Activated CD4-positive, alpha-beta T cell treated with anti-CD3 and anti-CD28 coated beads, Interleukin-10, Interleukin-2, amounts not matched to agents 100 ng/mL and 50 ng/mL, durations not matched to agents 16 hours and 8 hours (primary cell): ENCODE data around the gene RPRML.
"Not testable (repeated sequence)": the region's sequence is repeated elsewhere in the genome, so short reads cannot be mapped to it uniquely, and the experiment has no call there.

ENCODE experiments used
- DNase-seq: peaks from one replicate; pipeline ENCODE4 v3.0.0-alpha.2; 2020

The RPRML gene

DNA sequence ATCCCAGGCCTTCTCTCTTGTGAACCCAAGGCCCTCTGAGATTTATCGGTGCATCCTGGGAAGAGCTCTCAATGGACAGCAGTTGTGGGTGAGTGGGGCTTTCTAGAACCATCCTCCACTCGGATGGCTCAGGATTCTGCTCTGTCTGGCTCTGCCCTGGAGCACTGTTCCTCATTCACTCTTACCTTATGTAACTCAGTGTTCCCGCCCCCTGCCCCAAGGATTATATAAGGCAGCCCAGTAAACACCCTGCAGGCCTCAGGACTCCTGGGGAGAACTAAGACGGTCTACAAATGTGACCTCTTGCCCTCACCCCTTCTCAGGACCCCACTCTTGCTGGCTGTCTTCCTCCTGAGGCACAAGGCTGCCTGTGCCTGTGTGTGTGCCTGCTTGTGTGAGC lies 3.8 kb downstream of the RPRML start:
- no peak for DNase-seq

- no peak for DNase-seq
Observed at GRCh38 chr17:46974086-46974485, 5.0 kb downstream of the RPRML start.

DNA sequence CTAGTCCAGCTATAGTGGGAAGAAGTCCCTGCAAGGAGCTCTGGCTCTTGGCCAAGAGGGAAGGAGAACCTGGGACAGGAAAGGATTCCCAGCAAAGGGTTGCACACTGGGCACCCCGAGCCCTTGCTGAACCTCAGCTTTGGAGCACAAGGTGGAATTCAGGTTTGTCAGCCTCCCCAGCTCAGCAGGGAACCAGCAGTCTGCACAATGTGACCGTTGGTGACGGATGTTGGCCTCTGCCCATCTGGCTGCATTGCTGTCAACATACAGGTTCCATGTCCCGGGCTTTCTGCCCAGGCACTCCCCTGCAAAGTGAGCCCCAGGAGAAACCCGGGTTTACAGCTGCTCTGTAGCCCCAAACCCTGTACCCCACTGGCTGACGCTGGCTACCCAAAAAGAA lies 6.7 kb downstream of the RPRML start:
- no peak for DNase-seq

DNA sequence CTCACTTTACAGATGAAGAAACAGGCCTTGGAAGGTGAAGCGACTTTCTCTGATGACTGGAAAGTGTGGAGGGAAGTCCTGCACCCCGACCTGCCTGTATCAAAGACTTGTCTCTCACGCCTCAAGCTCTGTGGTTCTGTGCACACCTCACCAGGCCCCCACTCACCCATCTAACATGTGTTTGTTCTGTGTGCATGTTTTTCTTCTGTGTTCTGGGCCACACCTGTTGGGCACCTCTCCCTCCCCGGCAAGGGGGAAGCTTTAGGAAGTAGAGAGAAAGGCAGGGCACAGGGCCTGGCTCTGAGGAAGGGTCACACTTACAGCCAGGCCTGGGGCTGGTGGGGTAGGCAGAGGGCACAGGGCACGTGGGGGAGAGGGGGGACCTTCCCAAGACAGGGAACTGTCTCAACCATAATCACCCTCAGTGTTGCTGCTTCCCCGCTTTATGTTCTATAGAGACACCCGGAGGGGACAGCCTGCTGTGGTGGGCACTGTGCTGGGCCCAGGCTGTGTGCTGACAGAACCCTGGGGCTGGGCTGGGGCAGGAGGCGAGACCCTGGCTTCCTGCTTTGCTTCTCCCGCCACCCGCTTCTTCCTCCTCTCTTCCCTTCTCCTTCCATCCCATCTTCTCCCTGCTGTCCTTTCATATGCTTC lies 7.3 kb downstream of the RPRML start:
- no peak for DNase-seq

DNA sequence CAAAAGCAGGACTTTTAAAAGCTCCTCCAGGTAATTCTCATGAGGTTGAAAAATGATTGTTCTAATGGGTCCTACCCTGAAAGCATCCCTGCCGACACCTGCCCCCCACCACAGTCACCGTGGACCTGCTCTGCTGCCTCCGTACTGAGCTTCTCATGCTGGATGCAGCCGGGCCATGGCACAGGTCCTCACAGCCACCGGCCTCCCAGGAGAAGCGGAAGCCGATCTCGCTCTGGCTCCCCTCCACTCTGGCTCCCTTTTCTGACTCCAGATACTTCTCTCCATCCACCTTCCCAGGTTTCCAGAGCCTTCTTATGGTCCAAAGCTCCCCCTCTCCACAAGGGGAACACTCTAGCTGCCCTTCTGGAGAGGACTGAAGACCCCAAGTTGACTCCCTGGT lies 10.2 kb downstream of the RPRML start:
- DNase-seq, result no peak

DNA sequence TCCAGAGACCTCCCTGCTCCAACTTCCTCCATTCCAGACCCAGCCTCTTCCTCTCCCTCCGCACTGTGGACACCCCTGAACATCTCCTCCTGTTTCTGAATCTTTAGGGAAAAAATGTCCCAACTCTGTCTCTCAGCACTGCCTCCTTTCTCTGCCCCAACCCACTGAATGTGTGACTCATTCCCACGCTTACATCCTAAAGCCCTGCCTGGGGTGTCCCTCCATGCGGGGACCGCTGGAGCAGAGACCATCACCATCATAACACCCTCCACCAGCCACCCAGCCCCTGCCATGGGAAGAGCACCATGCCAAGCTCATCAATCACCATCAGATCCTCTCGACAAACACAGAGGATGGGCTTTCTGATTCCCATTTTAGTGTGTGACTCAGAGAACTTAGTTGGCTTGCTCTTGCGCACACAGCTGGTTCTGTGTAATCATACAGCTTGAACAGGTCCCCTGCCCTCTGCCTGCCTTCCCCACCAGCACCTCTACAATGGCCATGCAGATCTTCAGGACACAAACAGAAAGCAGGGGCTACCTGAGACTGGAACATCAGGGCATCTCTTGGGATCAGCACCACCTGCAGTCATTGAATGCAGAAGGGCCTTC lies 10.7 kb downstream of the RPRML start:
- no peak for DNase-seq

DNA sequence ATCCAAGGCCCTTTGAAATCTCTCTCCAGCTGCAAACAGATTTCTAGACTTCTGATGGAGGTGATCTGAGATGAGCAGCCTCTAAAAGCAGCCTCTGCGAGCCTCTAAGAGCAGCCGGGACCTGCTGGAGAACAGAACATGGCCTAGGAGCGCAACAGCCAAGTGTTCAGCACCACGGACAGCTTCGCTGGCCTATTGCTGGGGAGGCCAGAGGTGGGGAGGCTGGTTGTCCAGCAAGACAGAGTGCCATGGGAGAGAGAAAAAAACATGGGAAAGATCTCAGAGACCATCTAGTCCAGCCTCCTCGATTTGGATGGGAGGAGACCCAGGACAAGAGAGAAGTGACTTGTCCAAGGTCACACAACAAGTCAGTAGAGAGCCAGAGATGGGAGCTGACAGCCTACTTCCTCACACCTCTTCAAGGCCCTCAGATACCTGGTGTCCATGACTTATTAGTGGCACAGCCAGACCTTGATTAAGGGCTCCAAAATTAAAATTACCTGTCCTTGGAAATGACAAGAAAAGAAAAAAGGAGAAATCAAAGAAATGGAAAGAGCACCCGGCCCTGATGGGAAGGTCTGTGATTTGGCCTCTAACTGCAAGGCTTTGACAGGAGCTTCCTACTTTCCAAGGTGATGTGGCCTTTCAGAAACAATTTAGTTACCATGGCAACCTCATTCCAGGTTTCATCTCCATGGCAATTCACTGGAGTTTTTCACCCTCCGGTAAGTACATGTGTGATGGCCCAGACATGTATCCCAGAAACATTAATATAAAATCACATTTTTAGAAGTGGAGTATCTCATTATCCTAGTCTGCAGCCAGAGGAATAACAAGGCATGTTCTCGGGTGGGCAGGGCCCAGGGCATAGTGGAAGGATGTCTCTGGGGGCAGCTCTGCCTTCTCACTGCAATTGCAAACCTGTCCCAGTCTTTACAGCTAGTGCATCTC lies 14.5 kb downstream of the RPRML start:
- DNase-seq, result no peak

- DNase-seq, result no peak
Observed at GRCh38 chr17:46963571-46963970, 15.5 kb downstream of the RPRML start.

GRCh38 chr17:46962374-46962790 lies 16.7 kb downstream of the RPRML start:
- DNase-seq, result peak; percentile 65

DNA sequence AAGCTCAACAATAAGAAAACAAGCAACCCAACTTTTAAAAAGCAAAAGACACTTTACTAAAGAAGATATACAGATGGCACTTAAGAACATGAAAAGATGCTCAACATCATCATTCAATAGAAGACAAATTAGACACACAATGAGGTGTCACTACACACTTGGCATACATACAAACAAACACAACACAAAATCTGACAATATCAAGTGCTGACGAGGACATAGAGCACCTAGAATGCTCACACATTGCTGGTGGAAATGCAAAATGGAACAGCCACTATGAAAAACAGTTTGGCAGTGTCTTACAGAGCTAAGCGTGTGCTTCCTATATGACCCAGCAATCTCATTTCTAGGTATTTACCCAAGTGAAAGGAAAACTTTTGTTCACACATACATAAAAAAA lies 18.9 kb downstream of the RPRML start:
- DNase-seq, result no peak

DNA sequence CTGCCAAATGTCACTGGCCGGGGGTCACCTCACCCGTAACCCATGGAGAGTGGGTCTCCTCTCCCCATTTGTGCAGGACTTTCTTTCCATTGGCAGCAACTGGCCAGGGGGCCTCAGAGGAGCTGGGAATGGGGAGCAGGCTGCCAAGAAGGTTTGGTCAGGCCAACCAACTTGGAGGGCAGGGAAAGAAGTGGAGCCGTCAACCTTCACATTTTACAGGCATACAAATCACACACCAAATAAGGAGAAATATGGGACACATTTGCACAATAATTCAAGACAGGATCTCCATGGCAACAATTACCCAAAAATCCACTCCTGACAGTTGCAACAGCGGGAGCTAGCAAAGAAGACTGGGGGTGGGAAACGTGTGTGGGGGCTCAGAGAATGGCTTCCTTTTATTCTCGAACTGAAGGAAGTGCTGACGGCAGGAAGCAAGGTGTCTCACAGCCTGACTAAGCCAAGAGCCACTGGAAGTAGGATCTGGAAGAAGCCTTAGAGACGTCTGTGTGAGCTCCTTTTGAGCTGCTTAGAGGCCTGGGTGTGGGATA lies 20.9 kb downstream of the RPRML start:
- no peak for DNase-seq

GRCh38 chr17:46953191-46953590 lies 25.9 kb downstream of the RPRML start:
- DNase-seq, result not testable (repeated sequence)

- no peak for DNase-seq
Observed at GRCh38 chr17:46952115-46952514, 26.9 kb downstream of the RPRML start.

DNA sequence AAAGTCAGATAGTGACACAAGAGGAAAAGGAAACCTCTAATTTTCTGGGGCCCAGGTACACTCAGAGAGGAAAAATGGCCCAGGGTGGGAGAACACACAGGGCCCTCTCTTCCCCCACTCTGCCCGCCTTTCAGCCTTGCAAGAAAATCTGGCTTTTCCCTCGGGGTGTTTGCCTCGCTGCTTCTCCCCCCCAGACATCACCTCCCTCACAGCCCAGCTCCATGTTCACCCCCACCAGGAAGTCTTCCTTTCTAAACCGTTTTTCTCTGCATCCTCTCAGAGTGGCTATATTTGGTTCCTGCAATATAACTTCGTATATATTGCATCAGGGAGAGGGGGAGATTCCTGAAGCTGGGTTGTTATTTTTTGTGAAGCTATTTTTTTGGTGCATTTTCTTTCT lies 27.3 kb downstream of the RPRML start:
- no peak for DNase-seq

GRCh38 chr17:46950997-46951621 lies 27.9 kb downstream of the RPRML start:
- DNase-seq, result no peak

- DNase-seq, result no peak
Observed at GRCh38 chr17:46950342-46950996, 28.6 kb downstream of the RPRML start.

- no peak for DNase-seq
Observed at GRCh38 chr17:46949291-46950174, 29.5 kb downstream of the RPRML start.

GRCh38 chr17:46948544-46948943 lies 30.5 kb downstream of the RPRML start:
- DNase-seq, result no peak

DNA sequence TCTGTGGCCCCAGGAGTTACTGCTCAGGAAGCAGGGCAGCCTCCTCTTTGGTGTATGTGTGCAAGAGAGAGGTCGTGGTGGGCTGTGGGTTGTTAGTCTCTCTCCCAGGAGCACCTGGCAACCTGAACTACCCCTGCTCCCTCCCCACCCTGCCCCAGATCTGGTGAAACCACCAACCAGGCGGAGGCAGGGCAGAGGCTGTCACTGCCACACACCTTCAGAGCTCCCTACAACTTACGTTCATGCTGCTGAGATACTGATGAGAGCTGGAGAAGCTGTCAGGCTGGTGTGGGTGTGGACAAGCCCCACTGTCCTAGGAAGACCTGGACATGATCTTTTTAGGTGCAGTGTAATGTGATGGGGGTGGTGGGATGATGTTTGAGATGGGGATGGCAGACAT lies 31.8 kb downstream of the RPRML start:
- DNase-seq, result no peak

- DNase-seq, result no peak
Observed at GRCh38 chr17:46944931-46945330, 34.1 kb downstream of the RPRML start.
